GM21619 (cell line): Measurements from ENCODE around the gene SPDEF.

Experiments
- ATAC-seq: cut with Tn5 transposase; IDR thresholded peaks from one replicate; pipeline ENCODE4 v1.9.1; 2021; ENCODE audit not compliant: unreplicated experiment

SPDEF gene

DNA sequence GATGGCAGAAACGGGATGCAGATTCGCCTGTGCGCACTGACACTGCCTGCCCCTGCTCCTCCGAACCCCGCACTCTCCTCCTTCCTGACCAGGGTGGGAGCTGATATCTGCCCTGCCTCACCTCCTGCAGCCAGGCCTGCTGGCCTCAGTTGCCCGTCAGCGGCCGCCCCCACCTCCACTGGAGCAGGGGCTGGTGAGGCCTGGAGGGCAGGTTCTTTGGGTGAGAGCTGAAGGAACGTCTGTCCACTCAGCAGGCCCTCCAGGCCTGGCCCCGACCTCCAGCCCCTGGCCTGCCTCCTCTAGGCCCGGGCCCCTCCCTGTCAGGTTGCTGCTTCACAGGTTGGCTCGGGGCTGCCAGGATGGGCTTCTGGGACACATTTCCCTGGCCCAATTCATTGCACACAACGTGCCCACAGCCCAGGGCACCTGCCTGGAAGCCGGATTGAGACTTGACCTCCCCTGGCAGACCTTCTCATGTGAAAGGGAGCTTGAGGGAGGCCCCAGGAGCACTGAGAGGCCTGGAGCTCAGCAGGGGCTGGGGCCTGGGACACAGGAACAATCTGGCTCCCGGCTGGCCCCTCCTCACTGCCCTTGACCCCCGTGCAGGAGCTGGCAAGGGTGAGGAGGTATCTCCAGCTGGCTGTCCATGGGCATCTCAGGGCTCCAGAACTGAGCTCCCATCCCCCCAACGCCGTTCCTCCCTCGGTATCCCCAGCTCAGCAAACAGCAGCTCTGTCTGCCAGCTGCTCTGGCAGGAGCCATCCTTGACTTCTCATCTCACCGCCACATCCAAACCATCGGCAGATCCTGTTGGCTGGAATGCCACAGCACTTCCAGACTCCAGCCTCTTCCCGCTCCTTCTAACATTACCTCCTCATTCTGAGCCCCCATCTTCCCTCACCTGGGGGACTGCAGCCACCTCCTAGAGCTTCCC, 39.5 kb downstream of the SPDEF start:
- no peak for ATAC-seq

GRCh38 chr6:34515473-34516387, 40.4 kb downstream of the SPDEF start:
- ATAC-seq, result no peak

DNA sequence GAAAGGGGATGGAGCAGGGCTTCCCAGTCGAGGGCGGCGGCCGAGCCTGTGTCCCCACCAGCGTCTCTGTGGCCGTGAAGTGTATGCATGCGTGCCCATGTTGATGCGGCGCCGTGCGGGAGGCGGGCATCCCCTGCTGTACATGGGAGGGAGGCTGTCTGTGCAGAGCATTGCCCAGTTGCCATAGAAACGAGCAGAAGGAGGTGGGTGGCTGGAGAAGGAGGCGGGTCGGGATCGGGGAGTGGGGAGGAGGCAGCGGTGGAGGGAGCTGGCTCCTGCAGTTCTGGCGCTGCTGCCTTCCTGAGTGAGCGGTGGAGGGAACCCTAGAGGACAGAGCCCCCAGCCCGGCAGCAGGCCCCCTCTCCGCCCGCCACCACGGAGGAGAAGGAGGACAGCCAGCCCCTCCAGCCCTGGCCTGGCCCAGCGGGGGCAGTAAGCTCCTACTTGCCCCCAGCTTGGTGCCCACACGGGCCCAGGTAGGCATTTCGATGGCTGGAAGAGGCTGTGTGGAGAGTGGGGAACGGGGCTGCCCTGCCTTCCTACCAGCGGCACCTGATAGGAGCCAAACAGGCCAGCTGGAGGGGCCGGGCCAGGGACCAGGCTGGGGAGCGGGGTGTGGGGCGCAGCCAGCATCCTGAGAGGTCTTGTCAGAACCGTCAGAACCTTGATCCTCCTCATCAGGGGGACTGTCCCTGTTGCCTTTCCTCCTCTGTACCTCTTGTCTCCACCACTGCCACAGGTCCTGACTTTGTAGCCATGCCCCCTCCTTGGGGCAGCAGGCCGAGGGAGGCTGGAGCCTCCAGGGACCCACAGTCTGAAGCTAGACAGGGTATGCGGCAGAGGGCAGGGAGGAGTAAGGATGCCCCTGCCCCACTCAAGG, 41.3 kb downstream of the SPDEF start:
- ATAC-seq, result no peak

DNA sequence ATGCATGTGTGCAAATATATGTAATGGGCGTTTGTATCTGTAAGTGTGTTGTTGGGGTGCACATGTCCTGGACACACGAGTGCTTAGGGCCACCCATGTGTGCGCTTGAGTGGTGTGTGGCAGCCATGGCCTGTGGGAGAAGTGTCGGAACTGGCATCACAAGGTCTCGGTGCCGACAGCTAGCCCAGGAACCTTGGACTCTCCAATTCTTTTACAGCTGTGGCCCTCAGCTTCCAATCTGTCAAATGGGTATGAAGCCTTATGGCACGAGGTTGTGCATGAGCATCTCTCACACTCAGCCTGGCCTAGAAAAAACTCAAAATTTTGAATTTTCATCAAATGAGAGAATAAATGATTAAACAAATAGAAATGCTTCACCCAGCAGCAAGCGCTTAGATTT, 42.0 kb downstream of the SPDEF start:
- no peak for ATAC-seq

- ATAC-seq, result no peak
These were observed 42.5 kb downstream of the SPDEF start for GRCh38 chr6:34513646-34514045.

GRCh38 chr6:34512738-34513115, 43.4 kb downstream of the SPDEF start:
- ATAC-seq, result no peak

GRCh38 chr6:34511915-34512737, 44.0 kb downstream of the SPDEF start:
- no peak for ATAC-seq

DNA sequence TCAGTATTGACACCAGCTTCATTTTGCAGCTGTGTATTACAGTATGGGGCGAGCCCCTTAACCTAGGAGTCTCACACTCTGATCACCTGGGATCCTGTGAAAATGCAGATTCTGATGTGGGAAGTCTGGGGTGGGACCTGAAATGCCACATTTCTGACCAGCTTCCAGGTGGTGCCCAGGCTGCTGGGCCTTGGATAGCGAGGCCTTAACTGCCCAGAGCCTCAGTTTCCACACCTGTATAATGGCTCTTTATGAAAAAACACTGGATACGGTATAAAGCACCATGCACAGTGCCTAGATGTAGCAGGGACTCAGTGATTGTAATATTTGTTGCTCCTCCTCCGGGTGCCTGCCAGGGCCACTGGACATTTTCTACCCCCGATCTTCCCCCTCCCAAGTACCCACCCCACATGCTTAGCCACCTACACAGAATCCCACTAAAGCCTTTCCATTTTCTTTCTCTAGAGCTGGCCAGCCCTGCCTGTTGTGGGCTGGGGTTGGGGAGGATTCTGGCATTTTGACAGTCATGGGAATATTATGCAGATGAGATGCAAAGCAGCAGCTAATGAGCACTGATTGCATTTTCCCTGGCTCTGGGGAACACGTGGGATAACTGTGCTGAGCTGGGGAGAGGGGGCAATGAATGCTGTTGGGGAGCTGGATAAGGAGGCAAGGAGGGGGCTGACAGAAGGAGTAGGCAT, 44.8 kb downstream of the SPDEF start:
- no peak for ATAC-seq

- no peak for ATAC-seq
These were observed 45.8 kb downstream of the SPDEF start for GRCh38 chr6:34510299-34510698.

DNA sequence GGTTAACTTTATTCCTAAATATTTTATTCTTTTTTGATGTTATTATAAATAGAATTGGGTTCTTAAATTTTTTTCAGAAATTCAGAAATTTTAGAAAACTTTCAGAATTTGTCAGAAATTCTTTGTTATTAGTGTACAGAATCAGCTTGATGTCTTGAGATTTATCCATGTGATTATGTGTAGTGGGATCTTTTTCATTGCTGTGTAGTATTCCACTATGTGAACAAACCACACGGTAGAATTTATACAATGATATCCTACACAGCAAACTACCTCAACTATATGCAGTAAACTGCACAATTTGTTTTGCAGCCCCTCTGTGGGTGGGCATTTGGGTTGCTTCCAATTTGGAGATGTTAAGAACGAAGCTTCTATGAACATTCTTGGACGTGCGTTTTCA, 46.3 kb downstream of the SPDEF start:
- no peak for ATAC-seq

DNA sequence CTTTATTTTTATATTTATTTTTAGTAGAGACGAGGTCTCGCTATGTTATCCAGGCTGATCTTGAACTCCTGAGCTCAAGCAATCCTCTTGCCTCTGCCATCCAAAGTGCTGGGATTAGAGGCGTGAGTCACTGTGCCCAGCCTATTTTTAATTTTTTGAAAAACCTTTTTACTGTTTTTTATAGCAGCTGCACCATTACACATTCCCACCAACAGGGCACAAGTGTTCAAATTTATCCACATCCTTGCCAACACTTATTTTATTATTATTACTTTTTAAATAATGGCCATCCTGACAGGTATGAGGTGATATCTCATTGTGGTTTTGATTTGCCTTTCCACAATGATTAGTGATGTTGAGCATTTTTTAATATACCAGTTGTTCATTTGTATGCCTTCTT, 47.7 kb downstream of the SPDEF start:
- no peak for ATAC-seq

DNA sequence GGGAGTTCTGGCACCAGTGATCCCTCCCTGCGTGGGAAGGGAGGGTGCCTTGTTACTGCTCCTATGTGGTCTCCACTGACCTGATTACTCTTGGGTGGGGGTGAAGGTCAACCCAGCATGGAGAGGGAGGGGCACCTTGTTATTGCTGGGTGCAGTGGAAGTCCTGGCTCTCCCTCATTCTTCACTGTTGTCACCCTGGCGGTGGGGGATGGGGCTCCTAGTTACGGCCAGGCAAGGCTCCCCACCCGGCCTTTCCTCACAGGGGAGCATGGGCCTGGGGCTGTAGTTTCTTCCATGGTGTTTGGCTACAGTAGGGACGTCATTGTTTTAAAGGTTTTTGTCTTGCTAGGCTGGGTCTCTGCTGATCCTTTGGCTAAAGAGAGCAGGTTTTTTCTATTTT, 49.4 kb downstream of the SPDEF start:
- no peak for ATAC-seq

DNA sequence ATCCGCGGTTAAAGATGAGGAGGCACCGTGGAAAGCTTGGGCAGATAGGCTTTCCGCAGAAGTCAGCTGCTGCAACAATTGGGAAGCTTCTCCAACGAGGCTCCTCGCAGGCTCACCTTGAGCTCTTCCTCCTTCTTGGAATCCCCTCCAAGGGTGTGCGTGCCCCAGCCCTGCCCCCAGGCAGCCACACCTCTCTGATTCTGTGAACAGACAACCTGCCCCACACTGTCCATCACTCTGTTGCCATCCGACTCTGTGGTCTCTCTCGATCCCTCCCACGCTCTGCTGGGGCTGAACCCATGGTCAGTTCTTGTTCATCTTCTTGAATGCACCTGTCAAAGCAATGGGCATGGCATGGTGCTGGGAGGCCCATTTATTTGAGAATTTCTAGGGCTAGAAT, 58.7 kb downstream of the SPDEF start:
- ATAC-seq, result no peak

DNA sequence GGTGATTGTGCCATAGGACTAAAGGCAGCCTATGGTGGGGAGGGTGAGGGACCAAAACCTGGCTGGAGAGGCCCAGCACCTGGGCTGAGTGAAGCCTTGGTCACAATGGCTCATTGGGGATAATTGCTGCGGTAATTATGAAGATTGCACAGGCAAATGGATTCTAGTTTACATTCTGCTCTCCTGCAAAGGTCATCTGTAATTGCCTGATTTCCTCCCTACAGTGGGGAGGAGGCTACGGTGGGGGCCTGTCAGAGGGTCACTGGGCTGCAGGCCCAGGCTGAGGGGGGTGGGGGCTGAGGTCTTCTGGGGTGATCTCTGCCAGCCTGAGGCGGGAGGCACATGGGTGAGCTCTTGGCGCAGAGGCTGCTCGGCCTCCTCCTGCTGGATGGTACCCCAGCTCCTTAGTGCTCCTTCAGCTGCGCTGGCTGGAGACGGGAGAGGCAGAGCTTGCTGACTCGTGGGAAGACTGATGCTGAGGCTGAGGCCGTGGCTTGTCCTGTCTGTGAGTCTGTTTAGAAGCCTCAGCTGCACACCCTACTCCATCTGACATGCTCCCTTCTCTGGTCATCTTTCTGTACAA, 59.9 kb downstream of the SPDEF start:
- no peak for ATAC-seq

DNA sequence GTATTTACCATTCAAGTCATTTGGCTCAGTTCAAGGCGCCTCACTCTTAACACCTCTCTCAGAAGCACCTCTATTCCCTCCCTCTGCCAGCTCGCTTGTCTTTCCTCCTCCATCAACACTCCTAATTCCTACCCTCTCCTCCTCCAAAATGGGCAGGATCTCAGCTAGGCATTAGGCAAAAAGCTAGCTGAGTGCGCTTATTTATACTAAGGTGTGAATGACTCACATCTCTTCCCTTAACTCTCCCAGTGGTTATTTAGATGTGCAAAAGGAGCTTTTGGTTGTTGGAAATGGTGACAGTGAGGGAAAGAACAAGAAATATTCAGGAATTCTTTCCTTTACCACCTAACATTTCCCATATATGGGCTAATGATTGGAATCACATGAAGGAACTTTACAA, 61.2 kb downstream of the SPDEF start:
- no peak for ATAC-seq

- no peak for ATAC-seq
These were observed 62.8 kb downstream of the SPDEF start for GRCh38 chr6:34493344-34493743.

DNA sequence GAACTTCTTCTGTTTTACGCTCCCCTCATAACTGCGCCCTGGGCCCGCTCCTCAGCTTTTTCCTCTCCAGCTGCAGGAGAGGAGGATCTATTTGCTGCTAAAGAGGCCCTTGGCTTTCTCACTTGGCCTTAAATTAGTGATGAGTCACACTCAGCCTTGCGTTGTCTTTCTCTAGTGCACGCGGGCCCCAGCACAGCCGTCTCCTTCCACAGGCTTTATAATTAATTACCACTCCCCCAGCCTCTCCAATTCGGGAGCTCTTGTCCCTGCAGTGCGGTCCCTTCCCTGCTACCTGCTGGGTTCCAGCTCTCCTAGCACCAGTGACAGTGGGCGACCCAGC, 65.1 kb downstream of the SPDEF start:
- ATAC-seq, result no peak

DNA sequence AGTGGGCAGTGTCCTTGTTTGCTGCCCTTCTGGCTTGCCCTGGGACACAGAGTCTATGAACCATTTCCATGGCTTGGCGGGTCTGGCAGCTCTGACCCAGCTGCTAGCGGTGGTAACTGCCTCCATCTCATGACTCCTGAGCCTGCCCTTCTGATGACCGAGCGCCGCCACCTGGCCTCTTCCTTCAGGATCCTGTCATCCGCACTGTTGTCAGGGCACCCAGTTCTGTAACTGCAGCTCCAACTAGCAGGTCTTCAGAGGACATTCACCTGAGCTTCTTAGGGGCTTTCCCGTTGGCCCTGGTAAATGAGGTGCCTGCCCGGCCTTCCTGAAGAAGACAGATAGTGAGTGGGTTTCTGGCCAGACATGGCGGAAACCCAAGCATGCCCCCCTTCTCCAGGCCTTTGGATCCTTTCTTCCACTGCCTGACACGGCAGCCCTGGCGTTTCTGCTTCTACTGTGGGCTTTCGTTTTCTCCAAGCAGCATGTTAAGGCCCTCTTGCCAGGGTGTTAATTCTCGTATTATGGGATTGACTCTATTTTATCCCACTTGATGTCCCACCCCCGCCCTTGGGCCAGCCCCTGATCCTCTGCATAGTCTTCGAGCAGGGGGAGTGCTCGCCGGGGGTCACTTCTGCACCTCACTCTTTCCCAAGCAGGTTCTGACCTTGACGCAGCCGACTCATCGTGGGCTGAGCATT, 65.6 kb downstream of the SPDEF start:
- no peak for ATAC-seq
